Muscle of back (tissue), 13 donors: Measurements from ENCODE around the gene PCDHA1. TPM values are rescaled to one million over a fixed set of nuclear protein-coding genes. Genes with fewer than 3 reads are reported as not detected.
"Not testable (repeated sequence)": the region's sequence is repeated elsewhere in the genome, so short reads cannot be mapped to it uniquely, and the experiment has no call there.

Source experiments
- DNase-seq, 3 donors: peaks; one replicate each; pipeline versions ENCODE4 v3.0.0 to v3.0.0-alpha.2; 2013
- long read RNA-seq, 9 donors: transcript quantifications; one replicate each; lab custom pipeline, GENCODE V29; 2026
- polyA plus RNA-seq, 10 donors: library from polyadenylated mRNA; unstranded; fragments of 120-200 nt; gene quantifications; one replicate each; pipeline ENCODE4 v1.2.1, GENCODE V29; 2013; ENCODE audit not compliant: insufficient read length in 10 of 10

PCDHA1 gene
- under 1 TPM in 4 of 10 donors, not detected in 6; 0.05 to 0.11 (median 0.06) TPM for polyA plus RNA-seq
- long read RNA-seq, donor 1 = 0 reads
- long read RNA-seq, donor 2 = 0 reads
- long read RNA-seq, donor 3 = 0 reads
- long read RNA-seq, donor 4 = 0 reads
- long read RNA-seq, donor 5 = 0 reads
- long read RNA-seq, donor 6 = 0 reads
- long read RNA-seq, donor 7 = 0 reads
- long read RNA-seq, donor 8 = 0 reads
- long read RNA-seq, donor 9 = 0 reads

DNA sequence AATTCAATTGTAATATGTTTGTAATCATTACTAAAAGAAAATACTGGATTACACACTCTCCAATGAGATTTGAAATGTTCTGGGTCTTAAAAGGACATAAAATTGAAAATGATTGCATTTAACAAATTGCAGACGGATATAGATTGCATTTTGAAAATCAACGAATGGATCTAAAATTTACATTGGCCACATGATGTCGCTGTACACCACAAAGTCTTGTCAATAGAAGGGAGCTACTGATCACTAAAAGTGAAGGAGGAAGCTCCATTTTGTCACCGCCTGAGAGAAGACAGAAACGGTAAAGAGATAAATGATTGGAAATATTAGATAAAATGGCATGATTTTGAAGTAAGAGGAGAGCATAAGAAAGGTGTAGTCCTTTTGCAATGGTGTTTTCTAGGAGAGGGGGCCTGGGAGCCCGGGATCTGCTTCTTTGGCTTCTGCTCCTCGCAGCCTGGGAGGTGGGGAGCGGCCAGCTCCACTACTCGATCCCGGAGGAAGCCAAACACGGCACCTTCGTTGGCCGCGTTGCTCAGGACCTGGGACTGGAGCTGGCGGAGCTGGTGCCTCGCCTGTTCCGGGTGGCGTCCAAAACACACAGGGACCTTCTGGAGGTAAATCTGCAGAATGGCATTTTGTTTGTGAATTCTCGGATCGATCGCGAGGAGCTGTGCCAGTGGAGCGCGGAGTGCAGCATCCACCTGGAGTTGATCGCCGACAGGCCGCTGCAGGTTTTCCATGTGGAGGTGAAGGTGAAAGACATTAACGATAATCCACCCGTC is at the start of gene PCDHA1:
Gene PCDHA1, plus strand, starts transcription at position 236 of the 782 bp plus-strand sequence.
- no peak for DNase-seq

DNA sequence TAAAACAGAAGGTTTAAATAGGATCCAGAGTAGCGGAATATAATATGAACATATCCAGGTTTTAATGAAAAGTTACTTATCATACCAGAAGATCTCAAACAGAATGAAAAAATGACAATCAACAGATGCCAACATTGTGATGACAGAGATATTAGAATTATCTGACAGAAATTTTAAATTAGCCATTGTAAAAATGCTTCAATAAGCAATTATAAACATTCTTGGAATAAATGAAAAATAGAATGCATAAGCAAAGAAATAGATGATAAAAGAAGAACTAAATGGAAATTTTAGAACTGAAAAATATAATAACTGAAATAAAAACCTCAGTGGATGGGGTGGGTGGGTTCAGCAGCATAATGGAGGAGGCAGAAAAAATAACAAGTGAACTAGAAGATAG is 48.5 kb upstream of the PCDHA1 start:
- no peak for DNase-seq

DNA sequence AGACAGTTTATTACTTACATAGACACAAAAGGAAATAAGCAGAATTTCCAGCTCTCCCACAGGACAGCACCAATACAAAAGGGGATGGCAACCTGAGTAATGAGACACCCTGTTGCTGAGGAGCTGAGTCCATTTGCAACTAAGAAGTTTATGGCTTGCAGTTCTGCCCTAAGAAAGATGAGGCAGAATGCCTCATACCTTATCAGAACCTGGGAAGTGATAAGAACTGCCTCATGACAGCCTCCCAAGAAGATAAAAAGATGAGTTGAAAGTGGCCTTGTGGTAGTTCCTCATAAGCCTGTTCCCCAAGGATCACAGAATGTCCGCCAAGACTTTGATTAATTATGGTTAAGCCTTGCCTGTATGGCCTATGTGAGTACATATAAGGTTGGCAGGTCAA is 44.0 kb upstream of the PCDHA1 start:
- no peak for DNase-seq

DNA sequence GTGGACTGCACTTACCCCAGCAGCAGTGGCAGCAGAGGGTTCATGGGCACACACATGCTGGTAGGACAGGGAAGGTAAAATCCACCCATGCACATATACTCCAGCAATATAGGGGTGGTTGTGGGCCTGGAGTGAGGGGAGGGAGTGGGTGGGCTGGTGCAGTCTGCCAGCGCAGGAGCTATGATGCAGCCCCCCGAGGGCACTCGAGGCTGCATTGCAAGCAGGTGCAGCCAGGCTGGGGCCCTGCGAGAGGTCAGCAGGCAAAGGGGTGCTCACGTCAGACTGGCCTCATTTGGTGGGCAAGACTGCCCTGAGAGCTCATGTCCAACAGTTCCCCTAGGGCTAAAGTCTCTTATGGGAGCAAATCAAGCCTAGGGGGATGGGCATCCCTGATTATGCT is 32.4 kb upstream of the PCDHA1 start:
- DNase-seq = no peak

DNA sequence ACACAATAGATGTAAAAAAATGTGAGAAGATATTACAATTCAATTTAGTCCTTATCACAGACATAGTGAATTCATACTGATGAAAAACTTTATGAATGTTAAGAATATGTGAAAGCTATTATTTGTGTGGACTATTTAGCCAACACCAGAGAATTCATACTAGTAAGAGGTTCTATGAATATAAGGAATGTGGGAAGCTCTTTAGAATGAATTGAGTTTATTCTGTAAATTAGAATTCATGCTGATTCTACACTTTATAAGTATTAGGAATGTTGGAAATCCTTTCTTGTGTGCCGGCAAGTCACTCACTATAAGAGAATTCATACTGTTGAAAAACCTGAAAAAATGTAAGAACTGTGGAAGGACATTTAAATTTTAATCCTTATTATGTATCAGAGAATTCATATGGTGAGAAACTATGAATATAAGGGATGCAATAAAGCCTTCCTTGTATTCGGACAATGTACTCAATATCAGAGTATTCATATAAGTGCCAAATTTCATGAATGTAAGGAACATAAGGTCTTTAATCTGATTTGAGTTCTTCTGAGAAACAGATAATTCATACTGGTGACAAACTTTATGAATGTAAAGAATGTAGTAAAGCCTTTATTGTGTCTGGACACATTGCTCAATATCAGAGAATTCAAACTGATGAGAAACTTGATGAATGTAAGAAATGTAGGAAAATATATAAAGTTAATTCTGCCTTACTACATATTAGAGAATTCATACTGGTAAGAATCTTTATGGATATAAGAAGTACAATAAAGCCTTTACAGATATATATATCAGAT is 21.6 kb upstream of the PCDHA1 start:
- no peak for DNase-seq

DNA sequence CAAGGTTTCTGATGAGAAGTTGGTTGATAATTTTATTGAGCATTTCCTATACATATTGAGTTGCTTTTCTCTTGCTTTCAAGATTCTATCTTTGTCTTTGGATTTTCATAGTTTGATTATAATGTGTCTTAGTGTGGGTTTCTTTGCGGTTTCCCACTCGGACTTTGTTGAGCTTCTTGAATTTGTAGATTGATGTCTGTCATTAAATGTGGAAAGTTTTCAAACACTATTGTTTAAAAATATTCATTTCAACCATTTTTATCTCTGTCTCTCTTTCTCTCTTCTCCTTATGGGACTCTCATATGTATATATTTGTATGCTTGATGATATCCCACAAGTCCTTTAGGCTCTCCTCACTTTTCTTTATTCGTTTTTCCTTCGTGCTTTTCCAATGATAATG is 18.5 kb upstream of the PCDHA1 start:
- DNase-seq = no peak

DNA sequence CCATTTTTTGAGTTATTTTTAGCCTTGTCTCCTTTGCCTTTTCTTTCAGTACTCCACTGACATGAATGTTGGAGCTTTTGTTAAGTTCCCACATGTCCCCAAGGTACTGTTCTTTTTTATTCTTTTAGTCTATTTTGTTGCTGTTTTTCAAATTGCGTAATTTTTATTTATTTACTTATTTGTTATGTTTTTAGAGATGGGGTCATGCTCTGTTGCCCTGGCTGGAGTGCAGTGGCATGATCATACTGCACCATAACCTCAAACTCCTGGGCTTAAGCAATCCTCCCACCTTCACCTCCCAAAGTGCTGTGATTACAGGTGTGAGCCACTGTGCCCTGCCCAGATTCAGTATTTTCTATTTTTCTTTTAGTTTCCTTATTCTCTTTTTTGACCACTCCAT is 5.4 kb upstream of the PCDHA1 start:
- DNase-seq = no peak

DNA sequence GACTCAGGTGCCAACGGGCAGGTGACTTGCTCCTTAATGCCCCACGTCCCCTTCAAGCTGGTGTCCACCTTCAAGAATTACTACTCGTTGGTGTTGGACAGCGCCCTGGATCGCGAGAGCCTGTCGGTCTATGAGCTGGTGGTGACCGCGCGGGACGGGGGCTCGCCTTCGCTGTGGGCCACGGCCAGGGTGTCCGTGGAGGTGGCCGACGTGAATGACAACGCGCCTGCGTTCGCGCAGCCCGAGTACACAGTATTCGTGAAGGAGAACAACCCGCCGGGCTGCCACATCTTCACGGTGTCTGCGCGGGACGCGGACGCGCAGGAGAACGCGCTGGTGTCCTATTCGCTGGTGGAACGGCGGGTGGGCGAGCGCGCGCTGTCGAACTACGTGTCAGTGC is 1.5 kb downstream of the PCDHA1 start:
- not testable (repeated sequence) for DNase-seq

DNA sequence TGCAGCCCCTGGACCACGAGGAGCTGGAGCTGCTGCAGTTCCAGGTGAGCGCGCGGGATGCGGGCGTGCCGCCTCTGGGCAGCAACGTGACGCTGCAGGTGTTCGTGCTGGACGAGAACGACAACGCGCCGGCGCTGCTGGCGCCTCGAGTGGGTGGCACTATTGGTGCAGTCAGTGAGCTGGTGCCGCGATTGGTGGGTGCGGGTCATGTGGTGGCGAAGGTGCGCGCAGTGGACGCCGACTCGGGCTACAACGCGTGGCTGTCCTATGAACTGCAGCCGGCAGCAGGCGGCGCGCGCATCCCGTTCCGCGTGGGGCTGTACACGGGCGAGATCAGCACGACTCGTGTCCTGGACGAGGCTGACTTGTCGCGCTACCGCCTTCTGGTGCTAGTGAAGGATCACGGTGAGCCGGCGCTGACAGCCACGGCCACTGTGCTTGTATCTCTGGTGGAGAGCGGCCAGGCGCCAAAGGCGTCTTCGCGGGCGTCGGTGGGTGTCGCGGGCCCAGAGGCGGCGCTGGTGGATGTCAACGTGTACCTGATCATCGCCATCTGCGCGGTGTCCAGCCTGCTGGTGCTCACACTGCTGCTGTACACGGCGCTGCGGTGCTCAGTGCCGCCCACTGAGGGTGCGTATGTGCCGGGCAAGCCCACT is 2.0 kb downstream of the PCDHA1 start:
- not testable (repeated sequence) for DNase-seq

DNA sequence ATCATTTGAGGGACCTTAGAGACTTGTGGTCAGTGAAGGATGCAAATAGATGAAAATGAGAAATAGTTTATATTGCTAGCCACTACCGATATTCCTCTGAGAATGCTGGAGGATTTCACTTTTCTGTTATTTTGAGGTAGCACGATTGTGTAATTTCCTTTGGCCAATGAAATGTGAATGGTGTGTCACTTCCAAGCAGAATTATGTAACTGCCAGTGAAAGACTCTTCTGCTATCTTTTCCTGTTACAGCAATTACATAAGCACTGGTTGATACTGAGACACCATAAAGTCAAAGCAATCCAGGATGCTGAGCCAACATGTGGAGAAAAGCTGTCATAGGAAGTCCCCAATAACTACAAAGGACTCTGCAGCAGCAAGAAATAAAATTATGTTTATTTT is 5.1 kb downstream of the PCDHA1 start:
- DNase-seq = no peak

DNA sequence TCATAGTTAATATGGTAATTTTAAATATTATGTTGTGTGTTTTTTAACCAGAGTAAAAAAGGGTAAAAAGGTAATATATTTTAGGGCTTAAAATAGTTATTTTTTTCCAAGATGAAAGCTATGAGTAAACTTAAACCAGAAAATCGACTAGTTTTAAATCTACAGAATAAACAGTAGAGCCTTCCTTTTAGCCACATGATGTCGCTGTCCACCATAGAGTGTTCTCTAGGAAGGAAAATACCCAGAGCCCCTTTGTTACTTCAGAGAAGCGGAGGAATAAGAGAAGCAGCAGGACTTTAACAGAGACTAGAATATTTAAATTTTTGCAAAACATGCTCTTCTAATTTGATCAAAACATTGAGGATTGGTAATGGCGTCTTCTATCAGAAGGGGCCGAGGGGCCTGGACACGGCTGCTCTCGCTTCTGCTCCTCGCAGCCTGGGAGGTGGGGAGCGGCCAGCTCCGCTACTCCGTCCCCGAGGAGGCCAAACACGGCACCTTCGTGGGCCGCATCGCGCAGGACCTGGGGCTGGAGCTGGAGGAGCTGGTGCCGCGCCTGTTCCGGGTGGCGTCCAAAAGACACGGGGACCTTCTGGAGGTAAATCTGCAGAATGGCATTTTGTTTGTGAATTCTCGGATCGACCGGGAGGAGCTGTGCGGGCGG is 8.8 kb downstream of the PCDHA1 start, which contains the start of gene PCDHA2:
Gene PCDHA2, plus strand, starts transcription at position 258 of the 664 bp plus-strand sequence.
- DNase-seq = no peak

DNA sequence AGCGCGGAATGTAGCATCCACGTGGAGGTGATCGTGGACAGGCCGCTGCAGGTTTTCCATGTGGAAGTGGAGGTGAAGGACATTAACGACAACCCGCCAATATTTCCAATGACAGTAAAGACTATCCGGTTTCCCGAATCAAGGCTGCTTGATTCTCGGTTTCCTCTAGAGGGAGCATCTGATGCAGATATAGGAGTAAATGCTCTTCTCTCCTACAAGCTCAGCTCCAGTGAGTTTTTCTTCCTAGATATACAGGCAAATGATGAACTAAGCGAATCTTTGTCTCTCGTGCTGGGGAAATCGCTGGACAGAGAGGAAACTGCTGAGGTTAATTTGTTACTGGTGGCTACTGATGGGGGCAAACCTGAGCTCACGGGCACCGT is 9.3 kb downstream of the PCDHA1 start:
- DNase-seq = no peak

DNA sequence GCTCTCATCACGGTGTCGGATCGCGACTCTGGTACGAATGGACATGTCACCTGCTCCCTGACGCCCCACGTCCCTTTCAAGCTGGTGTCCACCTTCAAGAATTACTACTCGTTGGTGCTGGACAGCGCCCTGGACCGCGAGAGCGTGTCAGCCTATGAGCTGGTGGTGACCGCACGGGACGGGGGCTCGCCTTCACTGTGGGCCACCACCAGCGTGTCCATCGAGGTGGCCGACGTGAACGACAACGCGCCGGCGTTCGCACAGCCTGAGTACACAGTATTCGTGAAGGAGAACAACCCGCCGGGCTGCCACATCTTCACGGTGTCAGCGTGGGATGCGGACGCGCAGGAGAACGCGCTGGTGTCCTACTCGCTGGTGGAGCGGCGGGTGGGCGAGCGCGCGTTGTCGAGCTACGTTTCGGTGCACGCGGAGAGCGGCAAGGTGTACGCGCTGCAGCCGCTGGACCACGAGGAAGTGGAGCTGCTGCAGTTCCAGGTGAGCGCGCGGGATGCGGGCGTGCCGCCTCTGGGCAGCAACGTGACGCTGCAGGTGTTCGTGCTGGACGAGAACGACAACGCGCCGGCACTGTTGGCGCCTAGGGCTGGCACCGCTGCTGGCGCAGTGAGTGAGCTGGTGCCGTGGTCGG is 10.3 kb downstream of the PCDHA1 start:
- DNase-seq = not testable (repeated sequence)

DNA sequence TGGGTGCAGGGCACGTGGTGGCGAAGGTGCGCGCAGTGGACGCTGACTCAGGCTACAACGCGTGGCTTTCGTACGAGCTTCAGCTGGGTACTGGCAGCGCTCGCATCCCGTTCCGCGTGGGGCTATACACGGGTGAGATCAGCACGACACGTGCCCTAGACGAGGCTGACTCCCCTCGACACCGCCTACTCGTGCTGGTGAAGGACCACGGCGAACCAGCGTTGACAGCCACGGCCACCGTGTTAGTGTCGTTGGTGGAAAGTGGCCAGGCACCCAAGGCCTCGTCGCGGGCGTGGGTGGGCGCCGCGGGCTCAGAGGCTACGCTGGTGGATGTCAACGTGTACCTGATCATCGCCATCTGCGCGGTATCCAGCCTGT is 10.8 kb downstream of the PCDHA1 start:
- DNase-seq = no peak

DNA sequence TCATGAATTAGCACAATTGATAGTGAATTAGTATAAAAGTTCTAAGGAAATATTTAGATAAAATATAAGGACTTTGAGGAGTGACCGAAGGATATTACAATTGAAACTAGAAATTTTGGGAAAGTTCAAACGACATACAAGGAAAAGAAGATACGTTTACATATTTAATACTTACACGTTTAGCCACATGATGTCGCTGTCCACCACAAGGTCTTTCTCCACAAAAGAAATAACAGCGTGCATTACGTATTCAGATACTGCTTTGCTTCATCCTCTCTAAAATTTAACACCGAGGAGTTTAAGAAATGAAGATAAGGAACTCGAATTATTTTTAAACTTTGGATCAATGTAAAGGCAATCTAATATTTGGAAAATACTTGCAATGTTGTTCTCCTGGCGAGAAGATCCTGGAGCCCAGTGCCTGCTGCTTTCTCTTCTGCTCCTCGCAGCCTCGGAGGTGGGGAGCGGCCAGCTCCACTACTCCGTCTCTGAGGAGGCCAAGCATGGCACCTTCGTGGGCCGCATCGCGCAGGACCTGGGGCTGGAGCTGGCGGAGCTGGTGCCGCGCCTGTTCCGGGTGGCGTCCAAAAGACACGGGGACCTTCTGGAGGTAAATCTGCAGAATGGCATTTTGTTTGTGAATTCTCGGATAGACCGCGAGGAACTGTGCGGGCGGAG is 15.0 kb downstream of the PCDHA1 start, which contains the start of gene PCDHA3:
Gene PCDHA3, plus strand, starts transcription at position 242 of the 678 bp plus-strand sequence.
- DNase-seq = no peak

DNA sequence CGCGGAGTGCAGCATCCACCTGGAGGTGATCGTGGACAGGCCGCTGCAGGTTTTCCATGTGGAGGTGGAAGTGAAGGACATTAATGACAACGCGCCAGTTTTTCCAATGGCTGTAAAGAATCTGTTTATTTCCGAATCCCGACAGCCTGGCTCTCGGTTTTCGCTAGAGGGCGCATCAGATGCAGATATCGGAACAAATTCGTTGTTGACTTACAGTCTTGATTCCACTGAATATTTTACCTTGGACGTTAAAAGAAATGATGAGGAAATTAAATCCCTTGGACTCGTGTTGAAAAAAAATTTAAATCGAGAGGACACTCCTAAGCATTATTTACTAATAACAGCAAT is 15.5 kb downstream of the PCDHA1 start:
- no peak for DNase-seq

DNA sequence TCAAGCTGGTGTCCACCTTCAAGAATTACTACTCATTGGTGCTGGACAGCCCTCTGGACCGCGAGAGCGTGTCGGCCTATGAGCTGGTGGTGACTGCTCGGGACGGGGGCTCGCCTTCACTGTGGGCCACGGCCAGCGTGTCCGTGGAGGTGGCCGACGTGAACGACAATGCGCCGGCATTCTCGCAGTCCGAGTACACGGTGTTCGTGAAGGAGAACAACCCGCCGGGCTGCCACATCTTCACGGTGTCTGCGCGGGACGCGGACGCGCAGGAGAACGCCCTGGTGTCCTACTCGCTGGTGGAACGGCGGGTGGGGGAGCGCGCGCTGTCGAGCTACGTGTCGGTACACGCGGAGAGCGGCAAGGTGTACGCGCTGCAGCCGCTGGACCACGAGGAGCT is 16.4 kb downstream of the PCDHA1 start:
- DNase-seq = not testable (repeated sequence)

DNA sequence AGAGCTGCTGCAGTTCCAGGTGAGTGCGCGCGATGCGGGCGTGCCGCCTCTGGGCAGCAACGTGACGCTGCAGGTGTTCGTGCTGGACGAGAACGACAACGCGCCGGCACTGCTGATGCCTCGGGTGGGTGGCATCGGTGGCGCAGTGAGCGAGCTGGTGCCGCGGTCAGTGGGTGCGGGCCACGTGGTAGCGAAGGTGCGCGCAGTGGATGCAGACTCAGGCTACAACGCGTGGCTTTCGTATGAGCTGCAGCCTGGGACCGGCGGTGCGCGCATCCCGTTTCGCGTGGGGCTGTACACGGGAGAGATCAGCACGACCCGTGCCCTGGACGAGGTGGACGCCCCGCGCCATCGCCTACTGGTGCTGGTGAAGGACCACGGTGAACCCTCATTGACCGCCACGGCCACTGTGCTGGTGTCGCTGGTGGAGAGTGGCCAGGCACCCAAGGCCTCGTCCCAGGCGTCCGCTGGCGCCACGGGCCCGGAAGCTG is 16.9 kb downstream of the PCDHA1 start:
- DNase-seq = no peak

DNA sequence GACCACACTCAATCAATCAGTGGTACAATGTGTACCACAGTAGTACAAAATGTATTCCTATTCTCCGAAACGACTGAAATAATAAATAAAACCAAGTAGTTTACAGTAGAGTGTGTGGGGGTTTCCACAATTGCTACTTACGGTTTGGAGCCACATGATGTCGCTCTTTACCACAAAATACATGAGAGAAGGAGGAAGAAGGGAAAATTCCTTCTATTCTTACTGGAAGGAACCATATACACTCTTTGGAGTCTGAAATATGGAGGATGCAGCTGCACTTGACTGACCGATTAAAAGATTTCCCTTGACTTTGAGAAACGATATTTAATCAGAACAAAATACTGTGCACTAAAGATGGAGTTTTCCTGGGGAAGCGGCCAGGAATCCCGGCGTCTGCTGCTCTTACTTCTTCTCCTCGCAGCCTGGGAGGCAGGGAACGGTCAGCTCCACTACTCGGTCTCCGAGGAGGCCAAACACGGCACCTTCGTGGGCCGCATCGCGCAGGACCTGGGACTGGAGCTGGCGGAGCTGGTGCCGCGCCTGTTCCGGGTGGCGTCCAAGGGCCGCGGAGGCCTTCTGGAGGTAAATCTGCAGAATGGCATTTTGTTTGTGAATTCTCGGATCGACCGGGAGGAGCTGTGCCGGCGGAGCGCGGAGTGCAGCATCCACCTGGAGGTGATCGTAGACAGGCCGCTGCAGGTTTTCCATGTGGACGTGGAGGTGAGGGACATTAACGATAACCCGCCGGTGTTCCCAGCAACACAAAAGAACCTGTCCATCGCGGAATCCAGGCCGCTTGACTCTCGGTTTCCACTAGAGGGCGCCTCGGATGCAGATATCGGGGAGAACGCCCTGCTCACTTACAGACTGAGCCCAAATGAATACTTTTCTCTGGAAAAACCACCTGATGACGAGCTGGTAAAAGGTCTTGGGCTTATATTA is 21.2 kb downstream of the PCDHA1 start, which contains the start of gene PCDHA4:
Gene PCDHA4, plus strand, starts transcription at position 235 of the 942 bp plus-strand sequence.
- no peak for DNase-seq
